GM23338 (cell line): ENCODE measurements around the gene ACBD3. TPM values are rescaled to one million over a fixed set of nuclear protein-coding genes. Genes with fewer than 3 reads are reported as not detected.

Experiments used
- ETS1 ChIP-seq: IDR thresholded peaks from 2 replicates; pipeline ENCODE4 v1.6.1; 2016; ENCODE audit warnings: antibody characterized with exemption
- EZH2 ChIP-seq: fragments of 200-600 bp; sonication (generic); IDR thresholded peaks from one replicate; pipeline ENCODE4 v1.8.0; 2017; ENCODE audit warnings: antibody characterized with exemption, mild to moderate bottlenecking, low read depth; ENCODE audit not compliant: unreplicated experiment
- EZH2phosphoT487 ChIP-seq: fragments of 200-600 bp; sonication (generic); IDR thresholded peaks from one replicate; pipeline ENCODE4 v1.8.1; 2018; ENCODE audit warnings: antibody characterized with exemption; ENCODE audit not compliant: unreplicated experiment
- JUNB ChIP-seq: IDR thresholded peaks from one replicate; pipeline ENCODE4 v1.6.1; 2016; ENCODE audit warnings: antibody characterized with exemption; ENCODE audit not compliant: unreplicated experiment
- NANOG ChIP-seq: IDR thresholded peaks from 2 replicates; pipeline ENCODE4 v1.6.1; 2016; ENCODE audit warnings: antibody characterized with exemption, borderline replicate concordance
- POLR2AphosphoS5 ChIP-seq: IDR thresholded peaks from 2 replicates; pipeline ENCODE4 v1.6.1; 2016; ENCODE audit warnings: antibody characterized with exemption, low read depth
- STAT1 ChIP-seq: IDR thresholded peaks from one replicate; pipeline ENCODE4 v1.6.1; 2016; ENCODE audit warnings: antibody characterized with exemption; ENCODE audit not compliant: unreplicated experiment
- ZNF114 ChIP-seq: fragments of 250-450 bp; sonication (Bioruptor Pico); IDR thresholded peaks from 2 replicates; pipeline ENCODE4 v1.5.0; 2020; ENCODE audit warnings: mild to moderate bottlenecking, moderate library complexity
- ZNF462 ChIP-seq: fragments of 250-450 bp; sonication (Bioruptor Pico); IDR thresholded peaks from 2 replicates; pipeline ENCODE4 v1.5.0; 2020; ENCODE audit warnings: mild to moderate bottlenecking, moderate library complexity
- polyA plus RNA-seq: library from polyadenylated mRNA; unstranded; fragments of >200 nt; fragmentation: Nextera tagmentation; extraction: Ambion mirVana; gene quantifications from 2 replicates; pipeline ENCODE4 v1.2.1, GENCODE V29; 2016
- total RNA-seq: library from RNA; depleted of rRNA; stranded (reverse); fragments of >200 nt; shearing (Covaris generic); gene quantifications from 2 replicates; pipeline ENCODE4 v1.2.3, GENCODE V29; 2014

Gene ACBD3
- total and polyA plus RNA-seq, 2 experiments from 2014 or later: 17.1 to 36.2 TPM

GRCh38 chr1:226211181-226211821, 24.8 kb upstream of the ACBD3 start (continued):
- TF ChIP-seq ZNF462: no peak
- TF ChIP-seq EZH2phosphoT487: no peak
- no peak for TF ChIP-seq EZH2
- TF ChIP-seq NANOG: no peak
- TF ChIP-seq POLR2AphosphoS5: no peak
- no peak for TF ChIP-seq JUNB
- TF ChIP-seq STAT1: no peak
- no peak for TF ChIP-seq ZNF114 (CRISPR knock-in tag)
- no peak for TF ChIP-seq ETS1
